GM12874 (cell line): Measurements from ENCODE around the gene BCAR3.

Source experiments
- TF ChIP-seq, protein P1 (sequence below): IDR thresholded peaks from 2 replicates; pipeline ENCODE4 v1.5.1; 2011; ENCODE audit warnings: low read depth, mild to moderate bottlenecking, control low read depth, low read length, moderate library complexity; ENCODE audit not compliant: insufficient read depth

The BCAR3 gene

DNA sequence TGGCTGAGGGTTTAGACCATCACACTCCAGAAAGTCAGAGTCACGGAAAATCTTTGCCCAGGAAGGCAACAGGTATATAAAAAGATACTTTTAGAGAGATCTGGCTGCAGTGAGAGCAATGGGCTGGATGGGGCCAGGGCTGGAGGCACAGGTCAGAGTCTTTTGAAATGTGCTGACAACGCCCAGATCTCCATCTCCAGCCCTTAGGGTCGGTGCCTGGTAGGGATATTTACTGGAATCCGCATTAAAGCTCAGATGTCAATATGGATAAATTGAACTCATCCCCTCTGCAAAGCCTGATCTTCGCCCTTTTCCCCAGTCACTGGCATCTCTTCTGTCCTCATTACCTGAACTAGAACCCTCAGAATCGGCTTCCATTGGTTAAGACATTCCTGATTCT, 82.2 kb downstream of the BCAR3 start:
- TF ChIP-seq, protein P1, sequence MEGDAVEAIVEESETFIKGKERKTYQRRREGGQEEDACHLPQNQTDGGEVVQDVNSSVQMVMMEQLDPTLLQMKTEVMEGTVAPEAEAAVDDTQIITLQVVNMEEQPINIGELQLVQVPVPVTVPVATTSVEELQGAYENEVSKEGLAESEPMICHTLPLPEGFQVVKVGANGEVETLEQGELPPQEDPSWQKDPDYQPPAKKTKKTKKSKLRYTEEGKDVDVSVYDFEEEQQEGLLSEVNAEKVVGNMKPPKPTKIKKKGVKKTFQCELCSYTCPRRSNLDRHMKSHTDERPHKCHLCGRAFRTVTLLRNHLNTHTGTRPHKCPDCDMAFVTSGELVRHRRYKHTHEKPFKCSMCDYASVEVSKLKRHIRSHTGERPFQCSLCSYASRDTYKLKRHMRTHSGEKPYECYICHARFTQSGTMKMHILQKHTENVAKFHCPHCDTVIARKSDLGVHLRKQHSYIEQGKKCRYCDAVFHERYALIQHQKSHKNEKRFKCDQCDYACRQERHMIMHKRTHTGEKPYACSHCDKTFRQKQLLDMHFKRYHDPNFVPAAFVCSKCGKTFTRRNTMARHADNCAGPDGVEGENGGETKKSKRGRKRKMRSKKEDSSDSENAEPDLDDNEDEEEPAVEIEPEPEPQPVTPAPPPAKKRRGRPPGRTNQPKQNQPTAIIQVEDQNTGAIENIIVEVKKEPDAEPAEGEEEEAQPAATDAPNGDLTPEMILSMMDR = no peak

DNA sequence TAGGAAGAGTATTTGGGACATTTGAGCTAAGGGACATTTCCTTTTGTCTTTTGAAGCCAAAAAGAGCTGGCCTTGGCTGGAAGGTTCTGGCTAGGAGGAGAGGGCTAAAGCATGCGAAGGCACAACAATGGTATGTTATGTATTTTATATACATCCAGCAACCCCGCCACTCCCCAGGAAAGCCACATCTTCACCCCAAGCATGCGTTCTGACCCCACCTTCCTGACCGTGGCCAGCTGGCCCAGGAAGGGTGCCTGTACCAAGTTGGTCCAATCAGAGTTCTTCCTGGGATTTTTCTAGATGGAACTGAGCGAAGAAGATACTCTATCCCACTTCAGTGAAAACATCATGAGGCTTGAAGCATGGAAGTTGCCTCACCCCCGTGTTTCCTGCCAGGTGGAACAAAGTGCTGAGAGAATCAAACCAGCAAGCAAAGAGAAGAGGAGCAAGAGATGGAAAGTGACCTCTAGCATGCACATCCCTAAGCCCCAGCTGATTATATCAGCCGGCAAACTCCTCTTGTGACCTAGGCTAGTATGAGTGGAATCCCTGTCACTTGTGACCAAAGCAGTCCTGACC, 82.7 kb downstream of the BCAR3 start:
- TF ChIP-seq, protein P1 = no peak

DNA sequence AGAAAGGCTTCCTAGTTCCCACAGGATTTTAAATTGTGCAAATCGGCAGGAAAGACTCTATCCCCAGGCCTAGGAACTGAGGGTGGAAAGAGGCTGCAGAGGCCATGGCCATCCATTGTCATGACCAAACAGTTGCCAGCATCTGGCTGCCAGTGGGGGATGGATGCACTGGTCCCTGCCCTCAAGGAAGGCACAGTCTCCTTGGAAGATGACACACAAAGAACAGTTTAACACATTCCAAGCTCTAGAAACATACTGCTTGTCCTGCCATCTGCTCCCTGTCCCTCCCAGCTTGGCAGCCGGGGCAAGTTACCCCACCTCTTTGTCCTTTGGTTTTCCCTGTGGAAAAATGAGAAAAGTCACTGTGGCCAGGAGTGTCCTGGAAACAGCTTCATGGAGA, 83.2 kb downstream of the BCAR3 start:
- TF ChIP-seq, protein P1 = no peak

DNA sequence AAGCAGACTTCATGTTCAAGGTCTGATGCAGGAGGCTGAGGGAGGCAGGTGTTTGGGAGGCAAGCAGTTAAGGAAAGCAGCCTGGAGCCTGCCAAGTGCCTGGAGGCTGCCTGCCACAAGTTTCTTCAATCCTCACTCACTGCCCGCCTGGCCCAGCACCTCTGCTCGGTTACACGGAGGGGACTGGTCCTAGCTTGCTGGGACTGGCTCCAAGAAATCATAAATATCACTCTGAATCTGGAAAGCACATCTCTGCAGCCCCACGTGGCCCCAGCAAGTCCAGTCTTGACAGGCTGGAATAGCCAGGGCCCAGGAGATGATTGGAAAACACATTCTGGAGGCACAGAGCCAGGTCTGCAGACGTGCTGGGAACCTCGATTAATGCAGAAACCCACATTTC, 83.9 kb downstream of the BCAR3 start:
- TF ChIP-seq, protein P1 = no peak

DNA sequence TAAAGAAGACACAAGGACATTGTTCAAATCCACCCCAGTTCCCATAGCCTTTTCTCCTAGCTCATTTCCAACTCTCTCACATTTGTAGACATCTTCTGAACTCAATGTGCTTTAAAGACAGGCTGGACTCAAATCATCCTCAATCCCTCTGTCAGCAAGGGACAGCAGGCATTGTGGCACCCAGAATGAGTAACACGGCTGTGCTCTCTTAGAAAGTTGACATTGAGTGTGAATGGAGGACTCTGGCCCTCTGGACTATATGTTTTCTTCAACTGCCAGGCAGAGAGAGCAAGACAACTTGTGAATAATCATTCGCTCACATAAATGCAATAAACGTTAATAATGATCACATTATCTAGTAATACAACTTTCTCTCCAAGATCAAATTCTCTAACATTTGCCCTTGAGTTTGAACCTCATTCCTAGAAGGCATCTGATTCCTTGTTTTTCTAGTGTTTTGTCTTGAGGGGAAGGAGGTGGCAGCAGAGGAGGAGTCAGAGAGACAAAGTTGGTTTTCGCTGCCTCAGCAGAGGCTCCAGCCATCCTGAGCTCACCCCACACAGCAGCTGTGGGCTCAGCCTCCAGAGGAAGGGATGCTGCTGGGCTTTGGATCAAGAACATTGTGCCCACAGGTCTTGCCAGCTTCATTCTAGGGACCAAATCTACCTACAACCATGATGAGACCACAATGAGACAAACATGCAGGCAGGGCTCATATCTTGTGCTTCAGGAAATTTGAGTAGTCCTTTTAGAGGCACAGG, 85.1 kb downstream of the BCAR3 start:
- TF ChIP-seq, protein P1 = no peak

DNA sequence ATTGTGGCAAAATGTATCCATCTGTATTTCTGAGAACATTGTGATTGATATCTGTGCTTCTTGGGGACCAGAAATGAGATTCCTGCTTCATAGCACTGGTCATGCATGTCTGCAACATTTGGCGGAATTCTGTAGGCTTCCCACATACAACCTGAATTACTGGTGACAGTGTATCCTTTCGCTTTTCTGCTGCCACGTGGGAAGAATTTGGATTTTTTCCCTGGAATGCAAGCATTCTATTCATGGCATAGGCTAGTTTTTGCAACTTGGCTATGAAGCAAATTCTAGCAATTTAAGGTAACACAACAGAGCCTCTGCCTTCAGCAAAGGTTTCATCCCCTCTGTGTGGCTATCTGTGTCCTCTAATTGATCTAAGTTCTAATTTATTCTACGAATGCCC, 85.9 kb downstream of the BCAR3 start:
- TF ChIP-seq, protein P1 = no peak

DNA sequence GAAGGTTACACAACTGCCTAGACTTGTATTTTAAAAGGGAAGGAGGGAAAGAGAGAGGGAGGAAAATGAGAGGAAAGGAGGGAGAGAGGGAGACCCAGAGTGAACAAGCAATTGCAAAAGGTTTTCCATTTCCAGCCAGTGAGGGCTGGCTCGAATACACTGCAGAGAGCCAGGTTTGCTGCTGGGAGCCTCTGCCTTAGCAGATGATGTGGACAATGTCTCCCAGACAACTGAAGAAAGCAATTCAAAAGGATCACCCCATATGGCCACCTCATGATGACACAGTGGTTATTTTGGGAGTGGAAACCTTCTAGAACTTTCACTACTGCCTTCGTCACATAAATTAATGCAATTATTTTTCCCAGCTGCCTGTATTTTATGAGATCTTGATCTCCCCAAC, 86.4 kb downstream of the BCAR3 start:
- TF ChIP-seq, protein P1 = no peak
